Rectal smooth muscle tissue (tissue), 1 donor: ENCODE measurements around the gene XYLT1.
A peak's percentile ranks its signal among the peaks of the same experiment; 100 is the strongest.

Experiments
- H3K27ac ChIP-seq: one replicate; pipeline ENCODE4 v1.7.0; 2013; ENCODE audit warnings: low read depth, low read length, inconsistent platforms
- H3K27me3 ChIP-seq: one replicate; pipeline ENCODE4 v1.7.0; 2013; ENCODE audit warnings: low read length; ENCODE audit not compliant: control insufficient read depth, insufficient read depth
- H3K36me3 ChIP-seq: one replicate; pipeline ENCODE4 v1.7.0; 2013; ENCODE audit warnings: low read length; ENCODE audit not compliant: control insufficient read depth, insufficient read depth
- H3K4me1 ChIP-seq: one replicate; pipeline ENCODE4 v1.7.0; 2013; ENCODE audit warnings: low read length; ENCODE audit not compliant: control insufficient read depth, insufficient read depth
- H3K4me3 ChIP-seq: one replicate; pipeline ENCODE4 v1.7.0; 2013; ENCODE audit warnings: low read length
- H3K9ac ChIP-seq: one replicate; pipeline ENCODE4 v1.7.0; 2013; ENCODE audit warnings: low read length

Gene XYLT1

GRCh38 chr16:17334096-17334495, 136.7 kb downstream of the XYLT1 start:
- no peaks in the 10 kb centered on the region for H3K36me3 ChIP-seq
- no peak overlapping the region for H3K4me3 ChIP-seq
- H3K27ac ChIP-seq: peak overlapping the region; percentile 77
- H3K4me1 ChIP-seq: peaks cover 8% of the 10 kb centered on the region
- no peaks in the 10 kb centered on the region for H3K27me3 ChIP-seq
- H3K9ac ChIP-seq: no peak overlapping the region

GRCh38 chr16:17333229-17333628, 137.5 kb downstream of the XYLT1 start:
- Histone ChIP-seq H3K4me1 (peaks cover 13% of the 10 kb centered on the region), H3K27me3 (no peaks in the 10 kb centered on the region), H3K9ac (no peak overlapping the region), H3K27ac (peak overlapping the region; percentile 49), H3K4me3 (no peak overlapping the region), H3K36me3 (no peaks in the 10 kb centered on the region)

GRCh38 chr16:17331991-17332390, 138.8 kb downstream of the XYLT1 start:
- H3K27ac ChIP-seq: no peak overlapping the region
- H3K4me1 ChIP-seq: peaks cover 18% of the 10 kb centered on the region
- no peak overlapping the region for H3K9ac ChIP-seq
- H3K36me3 ChIP-seq: no peaks in the 10 kb centered on the region
- no peak overlapping the region for H3K4me3 ChIP-seq
- H3K27me3 ChIP-seq: no peaks in the 10 kb centered on the region

GRCh38 chr16:17331071-17331607, 139.6 kb downstream of the XYLT1 start:
- H3K27ac ChIP-seq: peak overlapping the region; percentile 4
- peaks cover 18% of the 10 kb centered on the region for H3K4me1 ChIP-seq
- no peaks in the 10 kb centered on the region for H3K36me3 ChIP-seq

GRCh38 chr16:17330044-17330443, 140.7 kb downstream of the XYLT1 start:
- H3K27ac ChIP-seq: peak overlapping the region; percentile 84

More at GRCh38 chr16:17331071-17331607, 139.6 kb downstream of the XYLT1 start:
- Histone ChIP-seq H3K27me3 (no peaks in the 10 kb centered on the region), H3K9ac (no peak overlapping the region), H3K4me3 (no peak overlapping the region)

GRCh38 chr16:17329391-17329790, 141.4 kb downstream of the XYLT1 start:
- H3K4me3 ChIP-seq: no peak overlapping the region
- peaks cover 18% of the 10 kb centered on the region for H3K4me1 ChIP-seq
- H3K36me3 ChIP-seq: no peaks in the 10 kb centered on the region
- peak overlapping the region; percentile 84 for H3K27ac ChIP-seq
- no peaks in the 10 kb centered on the region for H3K27me3 ChIP-seq
- H3K9ac ChIP-seq: no peak overlapping the region

More at GRCh38 chr16:17330044-17330443, 140.7 kb downstream of the XYLT1 start:
- Histone ChIP-seq H3K36me3 (no peaks in the 10 kb centered on the region), H3K9ac (no peak overlapping the region), H3K4me1 (peaks cover 18% of the 10 kb centered on the region), H3K27me3 (no peaks in the 10 kb centered on the region), H3K4me3 (no peak overlapping the region)

GRCh38 chr16:17328932-17329331, 141.8 kb downstream of the XYLT1 start:
- Histone ChIP-seq H3K27ac (peak overlapping the region; percentile 84), H3K36me3 (no peaks in the 10 kb centered on the region), H3K27me3 (no peaks in the 10 kb centered on the region), H3K4me3 (no peak overlapping the region), H3K4me1 (peaks cover 18% of the 10 kb centered on the region), H3K9ac (no peak overlapping the region)

- Histone ChIP-seq H3K9ac (no peak overlapping the region), H3K36me3 (no peaks in the 10 kb centered on the region), H3K27ac (peak overlapping the region; percentile 84)
Measured at GRCh38 chr16:17327664-17328335, 143.0 kb downstream of the XYLT1 start.

GRCh38 chr16:17325476-17326143, 145.2 kb downstream of the XYLT1 start:
- Histone ChIP-seq H3K36me3 (no peaks in the 10 kb centered on the region), H3K4me3 (no peak overlapping the region), H3K27ac (no peak overlapping the region), H3K4me1 (peaks cover 15% of the 10 kb centered on the region), H3K27me3 (no peaks in the 10 kb centered on the region), H3K9ac (no peak overlapping the region)

More at GRCh38 chr16:17327664-17328335, 143.0 kb downstream of the XYLT1 start:
- Histone ChIP-seq H3K27me3 (no peaks in the 10 kb centered on the region), H3K4me3 (no peak overlapping the region), H3K4me1 (peaks cover 15% of the 10 kb centered on the region)

GRCh38 chr16:17324451-17324850, 146.3 kb downstream of the XYLT1 start:
- no peak overlapping the region for H3K27ac ChIP-seq
- no peak overlapping the region for H3K9ac ChIP-seq
- H3K4me3 ChIP-seq: no peak overlapping the region
- no peaks in the 10 kb centered on the region for H3K27me3 ChIP-seq
- H3K4me1 ChIP-seq: peaks cover 14% of the 10 kb centered on the region
- no peaks in the 10 kb centered on the region for H3K36me3 ChIP-seq

- no peak overlapping the region for H3K27ac ChIP-seq
- H3K4me3 ChIP-seq: no peak overlapping the region
- no peak overlapping the region for H3K9ac ChIP-seq
- no peaks in the 10 kb centered on the region for H3K27me3 ChIP-seq
- no peaks in the 10 kb centered on the region for H3K36me3 ChIP-seq
- peaks cover 6% of the 10 kb centered on the region for H3K4me1 ChIP-seq
Measured at GRCh38 chr16:17323171-17323570, 147.6 kb downstream of the XYLT1 start.

GRCh38 chr16:17321824-17322223, 148.9 kb downstream of the XYLT1 start:
- Histone ChIP-seq H3K9ac (no peak overlapping the region), H3K27ac (no peak overlapping the region), H3K36me3 (no peaks in the 10 kb centered on the region), H3K4me3 (no peak overlapping the region), H3K27me3 (no peaks in the 10 kb centered on the region), H3K4me1 (peaks cover 2% of the 10 kb centered on the region)
